Mesenteric fat pad (tissue), 1 donor: ENCODE data around the gene TIE1. TPM values are rescaled to one million over a fixed set of nuclear protein-coding genes. Genes with fewer than 3 reads are reported as not detected.

ENCODE experiments used
- DNase-seq: peaks from one replicate; pipeline ENCODE4 v3.0.0-alpha.2; 2020; ENCODE audit warnings: low spot score
- total RNA-seq: library from RNA; stranded (reverse); fragmentation: NEBNext Ultra II Directional; extraction: Animal tissue kit (Norgen Biotek cat#: 25700); gene quantifications from one replicate; pipeline ENCODE4 v1.2.1, GENCODE V29; 2021
- donor health status: DM: yes; HTN: yes; CAD: no.

TIE1 gene
- total RNA-seq, 1 donor from 2014 or later, result 42.6 TPM

DNA sequence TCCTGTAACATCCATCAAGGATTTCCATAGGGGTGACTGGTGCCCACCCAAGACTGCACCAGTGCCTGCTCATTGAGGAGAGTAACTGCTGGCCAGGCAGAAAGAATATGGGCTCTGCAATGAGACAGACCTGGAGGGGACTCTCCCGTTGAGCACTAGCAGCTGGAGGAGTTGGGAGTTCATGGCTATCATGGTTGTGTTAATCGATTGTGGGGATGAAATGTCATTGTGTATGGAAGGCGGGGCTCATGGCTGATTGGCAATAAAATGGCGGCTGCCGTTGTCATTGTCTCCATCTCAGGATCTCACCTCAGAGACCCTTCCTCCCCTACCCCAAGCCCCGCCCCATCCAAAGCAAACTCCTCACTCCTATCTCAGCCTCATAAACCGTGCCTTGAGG lies 27.1 kb upstream of the TIE1 start:
- peak; percentile 45 for DNase-seq

DNA sequence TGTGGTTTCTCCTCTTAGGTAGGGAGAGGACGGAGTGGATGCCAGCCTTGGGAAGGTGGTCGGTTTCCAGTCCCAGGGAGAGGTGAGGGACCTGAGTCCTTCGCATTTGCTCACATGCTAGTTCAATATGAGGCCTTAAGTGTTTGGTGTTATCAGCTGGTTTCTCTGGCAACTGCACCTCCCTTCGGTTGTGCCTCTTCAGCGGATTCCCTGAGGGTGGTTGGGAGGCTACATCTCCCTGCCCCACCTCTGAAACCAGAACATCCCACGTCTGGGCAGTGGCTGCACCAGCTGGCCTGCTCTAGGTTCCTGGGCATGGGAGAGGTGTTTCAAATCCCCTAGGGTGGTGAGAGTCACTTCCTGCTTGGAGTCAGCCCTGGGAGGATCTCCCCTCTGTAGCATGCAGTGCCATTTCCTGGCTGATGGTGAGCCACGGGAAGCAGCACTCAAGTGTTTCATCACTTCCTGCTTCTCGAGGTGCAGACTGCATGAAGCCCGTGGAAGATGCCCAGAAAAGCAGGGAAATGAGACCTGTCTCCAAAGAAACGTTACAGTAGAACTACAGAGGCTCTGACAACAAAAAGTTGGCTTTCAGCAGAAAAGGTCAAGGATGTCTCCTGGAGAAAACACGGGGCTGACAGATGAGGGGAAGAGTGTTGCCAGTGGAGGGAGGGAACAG lies 26.5 kb upstream of the TIE1 start:
- peak; percentile 67 for DNase-seq

GRCh38 chr1:43274804-43275180 lies 26.0 kb upstream of the TIE1 start:
- peak; percentile 62 for DNase-seq

GRCh38 chr1:43275826-43276620 lies 24.8 kb upstream of the TIE1 start:
- DNase-seq, result peak; percentile 72

- peak; percentile 57 for DNase-seq
Observed at GRCh38 chr1:43276673-43277072, 24.1 kb upstream of the TIE1 start.

DNA sequence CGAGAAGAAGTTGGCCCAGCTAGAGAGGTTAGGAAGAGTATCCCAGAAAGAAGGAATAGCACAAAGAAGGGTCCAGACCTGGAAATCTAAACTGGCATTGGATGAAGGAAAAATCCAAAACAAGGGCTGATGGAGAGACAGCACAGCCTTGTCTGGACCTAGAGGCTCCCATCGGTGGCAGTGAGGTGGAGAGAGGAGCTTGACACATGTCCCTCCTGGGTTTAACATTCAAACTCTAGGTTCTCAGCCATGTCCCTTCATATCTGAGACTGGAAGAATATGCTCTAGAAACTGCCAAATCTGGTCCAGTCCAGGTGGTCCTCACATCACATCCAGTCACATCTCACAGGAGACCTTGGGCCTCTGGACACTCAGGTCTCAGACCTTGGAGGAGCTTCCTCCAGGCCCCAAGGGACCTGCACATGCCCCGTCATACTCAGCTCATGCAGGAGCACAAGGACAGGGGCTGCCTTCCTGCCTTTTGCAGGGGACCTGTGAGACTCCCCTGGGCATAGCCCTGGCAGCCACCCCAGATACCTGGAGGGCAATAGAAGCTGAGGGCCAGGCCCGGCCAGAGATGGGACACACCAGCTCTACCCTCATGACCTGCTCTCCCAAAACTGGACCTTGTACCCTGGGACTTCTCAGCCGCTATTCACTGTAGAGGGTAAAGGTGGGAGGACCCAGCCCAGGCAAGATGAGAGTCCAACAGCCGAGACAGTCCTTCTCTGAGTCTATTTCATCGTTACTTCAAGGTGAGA lies 23.5 kb upstream of the TIE1 start:
- peak; percentile 82 for DNase-seq

GRCh38 chr1:43279161-43279560 lies 21.6 kb upstream of the TIE1 start:
- no peak for DNase-seq

GRCh38 chr1:43279666-43280065 lies 21.1 kb upstream of the TIE1 start:
- DNase-seq, result no peak

DNA sequence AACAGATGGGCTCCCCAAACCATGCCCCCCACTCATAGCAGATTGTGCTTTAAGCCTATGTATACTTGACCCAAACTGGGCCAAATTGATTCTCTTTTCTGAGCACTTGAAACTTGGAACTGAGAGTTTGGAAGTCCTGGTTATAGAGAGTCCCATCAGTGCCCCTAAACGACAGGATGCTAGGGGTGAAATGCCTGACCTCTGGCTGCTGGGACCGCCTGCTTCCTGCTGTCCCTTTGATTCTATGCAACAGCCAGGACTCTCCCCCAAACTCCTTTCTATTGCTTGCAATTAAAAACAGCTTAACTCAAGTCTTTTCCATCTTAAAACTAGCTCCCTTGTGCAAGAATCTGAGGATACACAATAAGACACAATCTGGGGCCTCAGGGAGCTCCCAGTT lies 20.1 kb upstream of the TIE1 start:
- DNase-seq, result no peak

DNA sequence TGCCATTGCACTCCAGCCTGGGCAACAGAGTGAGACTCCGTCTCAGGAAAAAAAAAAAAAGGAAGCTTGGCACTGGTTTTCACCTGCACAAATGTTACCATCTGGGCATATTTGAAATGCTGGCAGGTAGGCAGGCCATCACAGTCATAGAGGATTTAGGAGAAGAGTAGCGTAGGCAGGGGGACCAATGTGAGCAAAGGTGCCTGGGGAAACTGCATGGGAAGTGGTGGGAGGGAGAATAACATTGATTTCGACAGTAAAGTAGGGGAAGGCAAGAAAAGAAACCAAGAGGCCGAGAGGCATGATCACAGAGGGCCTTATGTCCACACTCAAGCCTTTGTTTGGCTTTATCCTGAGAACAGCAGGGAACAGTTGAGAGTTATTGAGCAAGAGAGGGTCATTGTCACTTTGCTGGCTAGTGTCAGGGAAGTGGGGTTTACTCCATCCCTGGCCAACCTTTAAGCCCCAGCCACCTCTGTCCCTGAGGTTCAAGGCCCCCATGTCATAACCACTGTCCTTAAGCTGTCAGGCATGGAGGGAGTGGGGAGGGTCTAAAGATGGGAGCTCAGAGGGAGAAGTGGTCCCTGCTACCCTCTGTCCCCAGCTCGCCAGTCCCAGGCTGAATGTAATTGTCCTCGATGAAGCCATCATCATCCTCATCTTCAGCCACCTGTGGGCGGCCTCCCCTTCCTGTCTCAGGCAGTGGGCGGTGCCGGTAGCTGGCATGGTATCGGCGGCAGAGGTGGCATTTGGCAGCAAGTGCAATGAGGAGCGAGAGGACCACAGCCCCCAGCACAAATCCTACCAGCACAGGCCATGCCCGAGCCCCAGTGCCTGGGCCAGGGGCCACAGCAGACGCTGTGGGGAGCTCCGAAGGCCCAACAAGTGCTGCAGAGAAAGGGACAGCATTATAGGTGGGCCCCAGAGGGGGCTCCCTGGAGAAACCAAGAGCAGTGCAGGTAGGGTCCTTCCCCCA lies 18.3 kb upstream of the TIE1 start:
- DNase-seq, result no peak

DNA sequence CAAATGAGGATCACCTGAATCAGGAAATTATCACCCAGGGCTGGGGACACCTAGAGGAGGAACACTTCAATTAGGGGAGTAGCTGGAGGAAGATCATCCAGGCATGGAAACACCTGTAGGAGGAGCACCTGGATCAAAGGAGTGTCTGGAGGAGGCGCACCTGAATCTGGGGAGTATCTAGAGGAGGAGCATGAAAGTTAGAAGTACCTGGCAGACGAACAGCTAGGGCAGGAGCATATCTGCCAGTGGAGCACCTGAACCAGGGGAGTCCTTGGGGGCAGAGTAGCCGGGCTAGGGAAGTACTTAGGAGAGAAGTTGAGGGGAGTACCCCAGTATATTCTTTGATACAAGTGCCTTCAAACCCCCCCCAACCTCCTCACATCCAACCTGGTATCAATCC lies 16.7 kb upstream of the TIE1 start:
- peak; percentile 51 for DNase-seq

GRCh38 chr1:43284546-43285110 lies 16.2 kb upstream of the TIE1 start:
- peak; percentile 37 for DNase-seq

DNA sequence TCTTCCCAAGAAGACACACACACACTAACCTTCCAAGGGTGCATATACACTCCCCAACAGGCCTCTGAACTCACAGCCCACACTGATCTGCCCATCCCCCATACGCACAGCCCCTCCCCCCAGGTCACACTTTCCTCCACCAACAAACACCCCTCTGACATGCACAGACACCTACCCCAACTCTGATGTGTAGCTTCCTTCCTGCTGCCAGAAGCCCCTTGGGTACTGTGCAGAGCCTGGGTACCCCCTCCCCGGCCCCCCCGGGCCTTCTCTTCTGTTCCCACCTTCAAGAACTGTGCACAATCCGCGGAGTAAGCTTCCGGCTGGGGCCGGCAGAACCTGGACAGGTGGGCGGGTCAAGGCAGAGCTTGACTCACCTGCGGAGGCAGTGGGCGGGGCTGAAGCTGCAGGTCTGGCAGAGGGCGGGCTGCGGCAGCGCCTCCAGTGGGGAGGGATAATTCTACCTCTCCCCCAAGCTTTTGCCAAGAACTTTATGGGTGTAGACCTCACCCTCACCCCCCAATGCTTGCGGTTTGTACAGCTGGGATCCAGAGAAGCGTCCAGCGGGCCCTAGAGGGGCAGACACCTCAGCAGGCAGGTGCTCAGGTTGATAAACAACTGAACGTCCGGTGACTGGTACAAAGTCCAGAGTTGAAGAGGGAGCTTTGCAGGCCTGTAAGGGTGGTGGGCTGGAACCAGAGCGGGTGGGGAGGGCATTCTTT lies 15.4 kb upstream of the TIE1 start, which contains the start of gene C1orf210:
Gene C1orf210 (minus strand): TSS at position 313 of the 722 bp plus-strand sequence. CDS start 2,311 bp downstream, outside the sequence.
- no peak for DNase-seq

DNA sequence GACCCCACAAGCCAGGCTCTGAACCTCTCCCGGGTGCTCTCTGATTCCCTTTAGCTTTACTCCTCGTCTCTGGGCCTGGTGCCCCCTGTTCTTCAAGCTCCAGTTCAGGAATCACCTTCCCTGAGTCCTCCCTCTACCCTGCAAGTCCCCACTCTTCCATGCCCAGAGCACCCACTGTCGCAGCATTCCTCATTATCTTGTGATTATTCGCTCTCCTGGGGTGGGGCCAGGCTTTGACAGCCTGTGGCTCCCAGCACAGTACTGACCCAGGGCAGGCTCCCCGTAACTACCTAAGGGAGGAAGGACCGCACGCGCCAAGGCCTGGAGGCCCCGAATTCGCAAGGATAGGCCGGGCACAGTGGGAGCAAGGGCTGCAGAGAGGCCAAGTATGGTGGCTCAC lies 14.7 kb upstream of the TIE1 start:
- no peak for DNase-seq

DNA sequence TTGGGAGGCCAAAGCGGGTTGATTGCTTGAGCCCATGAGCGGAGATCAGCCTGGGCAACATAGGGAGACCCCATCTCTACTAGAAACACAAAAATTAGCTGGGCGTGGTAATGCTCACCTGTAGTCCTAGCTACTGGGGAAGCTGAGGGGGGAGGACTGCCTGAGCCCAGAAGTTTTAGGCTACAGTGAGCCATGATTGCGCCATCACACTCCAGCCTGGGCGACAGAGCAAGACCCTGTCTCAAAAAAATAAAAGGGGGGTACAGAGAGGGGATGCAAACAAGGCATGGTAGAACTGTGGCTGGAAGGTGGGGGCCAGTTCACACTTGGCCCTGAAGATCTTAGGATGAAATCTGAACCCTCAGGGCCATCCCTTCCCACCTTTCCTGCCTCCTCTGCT lies 14.2 kb upstream of the TIE1 start:
- DNase-seq, result no peak

GRCh38 chr1:43288058-43288784 lies 12.6 kb upstream of the TIE1 start:
- DNase-seq, result no peak

DNA sequence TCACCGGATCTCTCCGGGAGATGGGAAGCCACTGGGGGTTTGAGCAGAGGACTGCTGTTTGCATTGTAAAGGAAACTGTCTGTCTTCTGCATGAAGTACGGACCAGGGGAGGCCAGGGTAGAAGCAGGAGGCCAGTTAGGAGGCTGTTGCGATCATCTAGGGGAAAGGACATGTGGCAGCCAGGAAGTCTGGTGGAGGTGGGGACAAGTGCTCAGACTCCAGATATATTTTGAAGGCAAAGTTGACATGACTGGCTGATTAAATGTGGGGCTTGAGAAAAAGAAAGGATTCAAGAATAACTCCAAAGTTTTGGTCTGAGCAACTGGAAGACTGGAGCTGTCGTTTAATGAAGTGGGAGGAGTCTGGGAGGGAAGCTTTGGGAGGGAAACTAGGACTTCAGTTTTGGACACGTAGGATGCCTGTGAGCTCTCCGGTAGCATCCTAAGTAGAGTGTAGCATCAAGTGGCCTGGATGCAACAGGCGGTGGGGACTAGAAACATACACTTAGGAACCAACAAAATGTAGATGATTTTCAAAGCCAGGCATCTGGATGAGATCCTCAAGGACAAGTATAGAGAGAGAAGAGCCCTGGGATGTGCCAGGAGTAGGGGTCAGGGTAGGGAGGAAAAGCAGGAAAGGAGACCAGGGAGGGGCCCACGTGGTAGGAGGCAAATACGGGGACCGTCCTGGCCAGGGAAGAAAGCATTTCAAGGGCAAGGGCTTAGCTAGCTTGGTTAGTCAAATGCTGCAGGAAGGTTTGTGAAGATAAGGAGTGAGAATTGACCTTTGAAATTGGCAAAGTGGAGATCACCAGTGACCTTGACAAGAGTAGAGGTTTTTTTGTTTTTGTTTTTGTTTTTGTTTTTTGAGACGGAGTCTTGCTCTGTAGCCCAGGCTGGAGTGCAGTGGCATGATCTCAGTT lies 11.7 kb upstream of the TIE1 start:
- no peak for DNase-seq

- no peak for DNase-seq
Observed at GRCh38 chr1:43292216-43292615, 8.6 kb upstream of the TIE1 start.
